ENCODE results near the gene MYO3B. TPM values are rescaled to one million over a fixed set of nuclear protein-coding genes. Genes with fewer than 3 reads are reported as not detected.
"Not testable (repeated sequence)": the region's sequence is repeated elsewhere in the genome, so short reads cannot be mapped to it uniquely, and the experiment has no call there.

Gene MYO3B
- total RNA-seq, 4 donors from 2014 or later, result 6.0 to 7.4 (median 7.2) TPM

- H3K36me3 ChIP-seq, result no peaks in the 10 kb centered on the region
- no peak overlapping the region for H3K27ac ChIP-seq
- intact Hi-C loops (cut with DNase I), result no loop called here
- DNase-seq, result no peak
- TF ChIP-seq POLR2A (IDR thresholded peaks at IDR 0.05), result no peak
- TF ChIP-seq CTCF (IDR thresholded peaks at IDR 0.05), result no peak
- H3K4me3 ChIP-seq (replicated peaks in 1 of 3), result no peak overlapping the region
- H3K4me1 ChIP-seq, result no peaks in the 10 kb centered on the region
- 88 to 94% methylated on average over 3 of the region's 3 CpGs for WGBS, 2 donors
- H3K9me3 ChIP-seq, result no peaks in the 10 kb centered on the region
- H3K27me3 ChIP-seq, result no peaks in the 10 kb centered on the region
Observed at GRCh38 chr2:170258382-170258781, 80.4 kb downstream of the MYO3B start.

- TF ChIP-seq POLR2A (IDR thresholded peaks at IDR 0.05), result no peak
- no peak for TF ChIP-seq CTCF (IDR thresholded peaks at IDR 0.05)
- no peaks in the 10 kb centered on the region for H3K27me3 ChIP-seq
- H3K9me3 ChIP-seq, result no peaks in the 10 kb centered on the region
- no peak overlapping the region for H3K4me3 ChIP-seq (replicated peaks in 1 of 3)
- DNase-seq, result no peak
- intact Hi-C loops (cut with DNase I), result no loop called here
- no peaks in the 10 kb centered on the region for H3K36me3 ChIP-seq
- H3K4me1 ChIP-seq, result no peaks in the 10 kb centered on the region
- no peak overlapping the region for H3K27ac ChIP-seq
Observed at GRCh38 chr2:170260188-170260587, 82.2 kb downstream of the MYO3B start.

DNA sequence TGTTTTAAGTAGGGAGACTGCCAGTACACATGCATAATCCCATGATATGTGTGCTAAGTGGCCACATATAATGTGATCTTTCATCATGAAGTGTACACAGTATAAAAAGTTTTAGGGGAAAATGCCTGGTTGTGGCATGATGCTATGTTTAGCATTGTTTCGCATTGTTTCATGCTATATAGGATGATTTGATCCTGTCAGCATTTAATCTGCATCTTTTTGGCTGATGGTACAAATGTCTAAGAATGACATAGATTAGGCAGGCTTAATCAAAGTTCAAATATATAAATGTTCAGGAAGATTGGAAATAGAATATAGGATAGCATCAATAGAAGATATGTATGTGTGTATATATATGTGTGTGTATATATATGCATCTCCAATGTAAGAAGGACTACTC, 83.6 kb downstream of the MYO3B start:
- Histone ChIP-seq H3K9me3 (no peaks in the 10 kb centered on the region), H3K27me3 (no peaks in the 10 kb centered on the region), H3K27ac (no peak overlapping the region), H3K4me1 (no peaks in the 10 kb centered on the region), H3K4me3 (replicated peaks in 1 of 3) (no peak overlapping the region), H3K36me3 (no peaks in the 10 kb centered on the region)
- no peak for DNase-seq
- TF ChIP-seq CTCF (IDR thresholded peaks at IDR 0.05) (no peak), POLR2A (IDR thresholded peaks at IDR 0.05) (no peak)
- WGBS, 2 donors, result 90 to 93% methylated on average over 1 of the region's 1 CpG
- intact Hi-C loops (cut with DNase I), result no loop called here

DNA sequence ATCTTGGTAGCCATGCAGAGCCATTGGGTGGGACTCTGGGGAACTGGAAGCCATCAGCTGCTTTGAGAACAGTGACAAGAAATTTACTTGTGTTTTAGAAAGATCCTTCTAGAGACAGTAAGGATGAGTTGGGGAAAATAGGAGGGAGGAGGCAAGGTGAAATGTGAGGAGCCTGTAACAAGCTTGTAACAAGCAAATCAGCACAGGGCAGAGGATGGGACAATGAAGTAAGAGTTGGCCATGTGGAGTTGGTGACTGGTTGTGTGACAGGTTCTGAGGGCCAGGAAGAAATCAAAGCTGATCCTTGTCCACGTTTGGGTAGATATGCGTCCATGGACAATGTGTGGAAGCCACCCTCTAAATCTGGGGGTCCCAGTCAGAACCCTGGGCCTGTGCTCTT, 84.4 kb downstream of the MYO3B start:
- Histone ChIP-seq H3K36me3 (no peaks in the 10 kb centered on the region), H3K27me3 (no peaks in the 10 kb centered on the region), H3K4me3 (replicated peaks in 1 of 3) (no peak overlapping the region), H3K27ac (no peak overlapping the region), H3K9me3 (no peaks in the 10 kb centered on the region), H3K4me1 (no peaks in the 10 kb centered on the region)
- DNase-seq, result no peak
- WGBS, 2 donors, result 83 to 90% methylated on average over 2 of the region's 2 CpGs
- intact Hi-C loops (cut with DNase I), result no loop called here
- TF ChIP-seq POLR2A (IDR thresholded peaks at IDR 0.05) (no peak), CTCF (IDR thresholded peaks at IDR 0.05) (no peak)

- WGBS, 2 donors, result 86 to 93% methylated on average over 4 of the region's 4 CpGs
- Histone ChIP-seq H3K27ac (no peak overlapping the region), H3K4me3 (replicated peaks in 1 of 3) (no peak overlapping the region), H3K4me1 (no peaks in the 10 kb centered on the region), H3K9me3 (no peaks in the 10 kb centered on the region), H3K36me3 (no peaks in the 10 kb centered on the region), H3K27me3 (no peaks in the 10 kb centered on the region)
- no peak for TF ChIP-seq CTCF (IDR thresholded peaks at IDR 0.05)
- intact Hi-C loops (cut with DNase I), result no loop called here
- no peak for DNase-seq
Observed at GRCh38 chr2:170262806-170263205, 84.9 kb downstream of the MYO3B start.

DNA sequence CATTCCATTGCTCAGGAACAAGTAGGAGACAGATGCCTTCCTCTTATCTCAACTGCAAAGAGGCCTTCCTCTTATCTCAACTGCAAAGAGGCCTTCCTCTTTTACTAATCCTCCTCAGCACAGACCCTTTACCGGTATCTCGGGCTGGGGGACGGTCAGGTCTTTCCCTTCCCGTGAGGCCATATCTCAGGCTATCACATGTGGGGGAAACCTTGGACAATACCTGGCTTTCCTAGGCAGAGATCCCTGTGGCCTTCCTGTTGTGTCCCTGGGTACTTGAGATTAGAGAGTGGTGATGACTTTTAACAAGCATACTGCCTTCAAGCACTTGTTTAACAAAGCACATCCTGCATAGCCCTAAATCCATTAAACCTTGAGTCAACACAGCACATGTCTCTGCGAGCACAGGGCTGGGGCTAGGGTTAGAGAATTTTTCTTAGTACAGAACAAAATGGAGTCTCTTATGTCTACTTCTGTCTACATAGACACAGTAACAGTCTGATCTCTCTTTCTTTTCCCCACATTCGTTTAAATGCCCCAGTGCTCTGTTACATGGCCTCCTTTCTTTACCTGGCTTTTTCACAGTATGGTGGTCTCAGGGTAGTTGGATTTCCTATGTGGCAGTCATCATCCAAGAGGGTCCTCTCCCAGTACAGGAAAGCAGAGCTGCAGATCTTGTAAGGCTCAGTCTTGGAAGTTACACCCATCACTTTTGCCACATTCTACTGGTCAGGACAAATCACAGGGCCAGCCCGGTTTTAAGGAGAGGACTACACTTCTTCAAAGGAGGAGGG, 86.0 kb downstream of the MYO3B start:
- not testable (repeated sequence) for H3K27me3 ChIP-seq, DNase-seq

More for the DNA sequence above, 86.0 kb downstream of the MYO3B start:
- H3K27ac ChIP-seq; H3K9me3 ChIP-seq; H3K4me1 ChIP-seq; H3K4me3 ChIP-seq (replicated peaks in 1 of 3); H3K36me3 ChIP-seq; intact Hi-C loops (cut with DNase I): not testable (repeated sequence)
- WGBS, 2 donors, result 51 to 55% methylated on average over 7 of the region's 7 CpGs
